Measurements from ENCODE around the gene CTNNBL1.

DNA sequence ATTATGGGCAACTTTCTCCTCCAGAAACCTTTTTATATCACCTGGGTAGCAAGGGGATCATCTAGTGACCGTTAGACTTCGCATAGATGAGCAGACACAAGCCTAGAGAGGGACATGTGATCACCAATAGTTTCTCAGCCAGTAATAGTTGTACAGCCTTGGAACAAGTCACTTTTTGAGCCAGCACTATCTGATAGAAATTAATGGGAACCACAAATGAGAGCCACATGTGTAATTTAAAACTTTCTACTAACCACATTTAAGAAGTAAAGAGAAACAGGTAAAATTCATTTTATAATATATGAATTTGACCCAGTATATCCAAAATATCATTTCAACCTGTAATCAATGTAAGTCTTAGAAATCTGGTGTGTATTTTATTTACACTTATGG is 592 bp upstream of the CTNNBL1 start:
- TF ChIP-seq, protein P1, sequence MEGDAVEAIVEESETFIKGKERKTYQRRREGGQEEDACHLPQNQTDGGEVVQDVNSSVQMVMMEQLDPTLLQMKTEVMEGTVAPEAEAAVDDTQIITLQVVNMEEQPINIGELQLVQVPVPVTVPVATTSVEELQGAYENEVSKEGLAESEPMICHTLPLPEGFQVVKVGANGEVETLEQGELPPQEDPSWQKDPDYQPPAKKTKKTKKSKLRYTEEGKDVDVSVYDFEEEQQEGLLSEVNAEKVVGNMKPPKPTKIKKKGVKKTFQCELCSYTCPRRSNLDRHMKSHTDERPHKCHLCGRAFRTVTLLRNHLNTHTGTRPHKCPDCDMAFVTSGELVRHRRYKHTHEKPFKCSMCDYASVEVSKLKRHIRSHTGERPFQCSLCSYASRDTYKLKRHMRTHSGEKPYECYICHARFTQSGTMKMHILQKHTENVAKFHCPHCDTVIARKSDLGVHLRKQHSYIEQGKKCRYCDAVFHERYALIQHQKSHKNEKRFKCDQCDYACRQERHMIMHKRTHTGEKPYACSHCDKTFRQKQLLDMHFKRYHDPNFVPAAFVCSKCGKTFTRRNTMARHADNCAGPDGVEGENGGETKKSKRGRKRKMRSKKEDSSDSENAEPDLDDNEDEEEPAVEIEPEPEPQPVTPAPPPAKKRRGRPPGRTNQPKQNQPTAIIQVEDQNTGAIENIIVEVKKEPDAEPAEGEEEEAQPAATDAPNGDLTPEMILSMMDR (IDR thresholded peaks at IDR 0.05), result no peak
- TF ChIP-seq ZFX (IDR thresholded peaks at IDR 0.05; ENCODE audit: borderline replicate concordance), result no peak
